HepG2 (cell line): ENCODE measurements around the gene CCBE1.

ENCODE experiments used
- ZNF136 ChIP-seq: sonication (generic); formaldehyde crosslinking; IDR thresholded peaks from 2 replicates; pipeline ENCODE4 v1.8.1; 2022; ENCODE audit warnings: low read depth, mild to moderate bottlenecking, moderate library complexity, missing genetic modification reagents
- TF ChIP-seq, protein P1 (sequence below): sonication (generic); formaldehyde crosslinking; IDR thresholded peaks from 2 replicates; pipeline ENCODE4 v1.5.0; 2020; ENCODE audit warnings: mild to moderate bottlenecking, missing genetic modification reagents, moderate library complexity

DNA sequence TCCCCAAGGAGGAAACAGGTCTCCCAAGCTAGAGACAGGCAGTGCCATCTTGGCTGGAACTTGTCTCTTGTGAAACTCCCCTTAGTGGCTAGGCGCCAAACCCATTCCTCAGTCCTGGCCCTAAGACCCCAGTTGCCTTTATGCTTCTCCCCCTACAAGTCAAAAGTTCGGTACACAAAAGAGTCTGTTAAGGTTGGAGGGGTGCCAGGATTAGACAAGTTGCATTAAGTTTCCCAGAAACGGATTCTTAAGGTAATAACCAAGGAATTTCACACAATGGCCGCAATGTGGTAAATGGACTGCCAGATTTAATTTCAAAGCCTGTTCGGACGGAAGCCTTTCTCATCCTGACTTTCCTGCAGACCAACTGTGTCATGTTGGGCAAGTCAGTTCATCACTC is 80.7 kb downstream of the CCBE1 start:
- no peak for TF ChIP-seq ZNF136 (CRISPR knock-in tag)
- TF ChIP-seq, protein P1, sequence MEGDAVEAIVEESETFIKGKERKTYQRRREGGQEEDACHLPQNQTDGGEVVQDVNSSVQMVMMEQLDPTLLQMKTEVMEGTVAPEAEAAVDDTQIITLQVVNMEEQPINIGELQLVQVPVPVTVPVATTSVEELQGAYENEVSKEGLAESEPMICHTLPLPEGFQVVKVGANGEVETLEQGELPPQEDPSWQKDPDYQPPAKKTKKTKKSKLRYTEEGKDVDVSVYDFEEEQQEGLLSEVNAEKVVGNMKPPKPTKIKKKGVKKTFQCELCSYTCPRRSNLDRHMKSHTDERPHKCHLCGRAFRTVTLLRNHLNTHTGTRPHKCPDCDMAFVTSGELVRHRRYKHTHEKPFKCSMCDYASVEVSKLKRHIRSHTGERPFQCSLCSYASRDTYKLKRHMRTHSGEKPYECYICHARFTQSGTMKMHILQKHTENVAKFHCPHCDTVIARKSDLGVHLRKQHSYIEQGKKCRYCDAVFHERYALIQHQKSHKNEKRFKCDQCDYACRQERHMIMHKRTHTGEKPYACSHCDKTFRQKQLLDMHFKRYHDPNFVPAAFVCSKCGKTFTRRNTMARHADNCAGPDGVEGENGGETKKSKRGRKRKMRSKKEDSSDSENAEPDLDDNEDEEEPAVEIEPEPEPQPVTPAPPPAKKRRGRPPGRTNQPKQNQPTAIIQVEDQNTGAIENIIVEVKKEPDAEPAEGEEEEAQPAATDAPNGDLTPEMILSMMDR (CRISPR knock-in tag) = no peak
